Measurements from ENCODE around the gene ZBTB42. TPM values are rescaled to one million over a fixed set of nuclear protein-coding genes. Genes with fewer than 3 reads are reported as not detected.

Gene ZBTB42
- total and polyA plus RNA-seq, 2 of the 13 experiments (the other 11 are each of a cell fraction or from before 2014, with no cell fraction given), result 2.8 to 4.2 TPM

DNA sequence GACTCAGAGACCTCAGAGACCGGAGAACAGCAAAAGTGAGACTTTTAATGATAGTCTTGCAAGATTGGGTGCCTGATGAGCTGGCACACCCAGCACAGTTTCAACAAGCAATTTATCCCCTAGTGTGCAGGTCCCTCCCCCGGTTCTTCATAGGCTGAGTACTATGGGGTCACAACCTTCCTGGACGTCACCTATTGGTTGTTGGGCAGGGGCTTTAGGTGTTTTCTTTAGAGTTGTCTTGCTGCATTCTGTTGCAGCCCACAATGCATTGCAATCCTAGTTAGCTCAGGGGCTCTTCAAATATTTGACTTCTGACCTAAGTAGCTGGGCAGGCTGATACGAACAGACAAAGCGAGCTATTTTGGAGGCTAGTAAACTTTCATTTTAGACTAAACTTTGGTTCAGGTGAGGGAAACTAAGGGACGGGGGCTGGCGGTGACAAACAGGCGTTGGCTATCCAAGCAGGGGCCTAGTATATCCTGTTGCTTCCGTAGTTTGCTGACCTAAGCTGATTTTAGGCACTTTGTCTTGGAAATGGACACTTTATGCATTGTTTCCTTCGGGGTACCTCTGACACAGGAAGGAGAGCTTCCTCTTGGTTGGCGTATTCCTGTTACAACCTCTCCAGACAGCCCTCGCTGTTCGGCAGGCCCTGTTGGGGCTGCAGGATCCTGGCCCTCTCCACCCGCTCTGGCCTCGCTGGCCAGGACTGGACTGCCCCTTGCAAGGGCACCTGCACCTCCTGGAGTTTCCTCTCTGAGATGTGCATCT is 33.9 kb upstream of the ZBTB42 start (continued):
- TF ChIP-seq, protein P1, sequence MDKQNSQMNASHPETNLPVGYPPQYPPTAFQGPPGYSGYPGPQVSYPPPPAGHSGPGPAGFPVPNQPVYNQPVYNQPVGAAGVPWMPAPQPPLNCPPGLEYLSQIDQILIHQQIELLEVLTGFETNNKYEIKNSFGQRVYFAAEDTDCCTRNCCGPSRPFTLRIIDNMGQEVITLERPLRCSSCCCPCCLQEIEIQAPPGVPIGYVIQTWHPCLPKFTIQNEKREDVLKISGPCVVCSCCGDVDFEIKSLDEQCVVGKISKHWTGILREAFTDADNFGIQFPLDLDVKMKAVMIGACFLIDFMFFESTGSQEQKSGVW (CRISPR knock-in tag; IDR thresholded peaks at IDR 0.05; ENCODE audit: borderline replicate concordance), result no peak; the same call in 1 of the 2 replicates
- TF ChIP-seq, protein P2, sequence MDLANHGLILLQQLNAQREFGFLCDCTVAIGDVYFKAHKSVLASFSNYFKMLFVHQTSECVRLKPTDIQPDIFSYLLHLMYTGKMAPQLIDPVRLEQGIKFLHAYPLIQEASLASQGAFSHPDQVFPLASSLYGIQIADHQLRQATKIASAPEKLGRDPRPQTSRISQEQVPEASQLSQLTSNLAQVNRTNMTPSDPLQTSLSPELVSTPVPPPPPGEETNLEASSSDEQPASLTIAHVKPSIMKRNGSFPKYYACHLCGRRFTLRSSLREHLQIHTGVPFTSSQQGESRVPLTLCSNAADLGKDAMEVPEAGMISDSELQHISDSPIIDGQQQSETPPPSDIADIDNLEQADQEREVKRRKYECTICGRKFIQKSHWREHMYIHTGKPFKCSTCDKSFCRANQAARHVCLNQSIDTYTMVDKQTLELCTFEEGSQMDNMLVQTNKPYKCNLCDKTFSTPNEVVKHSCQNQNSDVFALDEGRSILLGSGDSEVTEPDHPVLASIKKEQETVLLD (CRISPR knock-in tag; IDR thresholded peaks at IDR 0.05; ENCODE audit: low read depth), result no peak
- TF ChIP-seq, protein P3, sequence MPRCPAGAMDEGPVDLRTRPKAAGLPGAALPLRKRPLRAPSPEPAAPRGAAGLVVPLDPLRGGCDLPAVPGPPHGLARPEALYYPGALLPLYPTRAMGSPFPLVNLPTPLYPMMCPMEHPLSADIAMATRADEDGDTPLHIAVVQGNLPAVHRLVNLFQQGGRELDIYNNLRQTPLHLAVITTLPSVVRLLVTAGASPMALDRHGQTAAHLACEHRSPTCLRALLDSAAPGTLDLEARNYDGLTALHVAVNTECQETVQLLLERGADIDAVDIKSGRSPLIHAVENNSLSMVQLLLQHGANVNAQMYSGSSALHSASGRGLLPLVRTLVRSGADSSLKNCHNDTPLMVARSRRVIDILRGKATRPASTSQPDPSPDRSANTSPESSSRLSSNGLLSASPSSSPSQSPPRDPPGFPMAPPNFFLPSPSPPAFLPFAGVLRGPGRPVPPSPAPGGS (CRISPR knock-in tag; IDR thresholded peaks at IDR 0.05), result no peak; the same call in 1 of the 2 replicates
- TF ChIP-seq IRF2 (CRISPR knock-in tag; IDR thresholded peaks at IDR 0.05) (peak; percentile 60; the same call in 1 of the 2 replicates), ZNF441 (CRISPR knock-in tag; IDR thresholded peaks at IDR 0.05; ENCODE audit: borderline replicate concordance) (no peak), HNRNPLL (IDR thresholded peaks at IDR 0.05; ENCODE audit: low read depth, low read length, poor library complexity, severe bottlenecking) (no peak), NCOR1 (IDR thresholded peaks at IDR 0.05; ENCODE audit: borderline replicate concordance, low read length) (peak; percentile 17; the same call in 1 of the 2 replicates), THYN1 (CRISPR knock-in tag; IDR thresholded peaks at IDR 0.05; ENCODE audit: borderline replicate concordance, low read depth) (no peak), SNAPC2 (CRISPR knock-in tag; IDR thresholded peaks at IDR 0.05) (peak; percentile 23; the same call in 1 of the 2 replicates), CCAR2 (optimal IDR thresholded peaks at IDR 0.05; ENCODE audit: low read depth, low read length) (no peak), ZSCAN21 (CRISPR knock-in tag; IDR thresholded peaks at IDR 0.05; ENCODE audit: borderline replicate concordance) (no peak), ZNF746 (CRISPR knock-in tag; IDR thresholded peaks at IDR 0.05) (no peak; the same call in 1 of the 2 replicates), POGZ (CRISPR knock-in tag; IDR thresholded peaks at IDR 0.05) (no peak; the same call in 1 of the 2 replicates)
- TF ChIP-seq, protein P4, sequence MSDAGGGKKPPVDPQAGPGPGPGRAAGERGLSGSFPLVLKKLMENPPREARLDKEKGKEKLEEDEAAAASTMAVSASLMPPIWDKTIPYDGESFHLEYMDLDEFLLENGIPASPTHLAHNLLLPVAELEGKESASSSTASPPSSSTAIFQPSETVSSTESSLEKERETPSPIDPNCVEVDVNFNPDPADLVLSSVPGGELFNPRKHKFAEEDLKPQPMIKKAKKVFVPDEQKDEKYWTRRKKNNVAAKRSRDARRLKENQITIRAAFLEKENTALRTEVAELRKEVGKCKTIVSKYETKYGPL (CRISPR knock-in tag; IDR thresholded peaks at IDR 0.05), result no peak
- TF ChIP-seq, protein P5, sequence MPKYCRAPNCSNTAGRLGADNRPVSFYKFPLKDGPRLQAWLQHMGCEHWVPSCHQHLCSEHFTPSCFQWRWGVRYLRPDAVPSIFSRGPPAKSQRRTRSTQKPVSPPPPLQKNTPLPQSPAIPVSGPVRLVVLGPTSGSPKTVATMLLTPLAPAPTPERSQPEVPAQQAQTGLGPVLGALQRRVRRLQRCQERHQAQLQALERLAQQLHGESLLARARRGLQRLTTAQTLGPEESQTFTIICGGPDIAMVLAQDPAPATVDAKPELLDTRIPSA (CRISPR knock-in tag; IDR thresholded peaks at IDR 0.05; ENCODE audit: borderline replicate concordance), result no peak
- TF ChIP-seq, protein P6, sequence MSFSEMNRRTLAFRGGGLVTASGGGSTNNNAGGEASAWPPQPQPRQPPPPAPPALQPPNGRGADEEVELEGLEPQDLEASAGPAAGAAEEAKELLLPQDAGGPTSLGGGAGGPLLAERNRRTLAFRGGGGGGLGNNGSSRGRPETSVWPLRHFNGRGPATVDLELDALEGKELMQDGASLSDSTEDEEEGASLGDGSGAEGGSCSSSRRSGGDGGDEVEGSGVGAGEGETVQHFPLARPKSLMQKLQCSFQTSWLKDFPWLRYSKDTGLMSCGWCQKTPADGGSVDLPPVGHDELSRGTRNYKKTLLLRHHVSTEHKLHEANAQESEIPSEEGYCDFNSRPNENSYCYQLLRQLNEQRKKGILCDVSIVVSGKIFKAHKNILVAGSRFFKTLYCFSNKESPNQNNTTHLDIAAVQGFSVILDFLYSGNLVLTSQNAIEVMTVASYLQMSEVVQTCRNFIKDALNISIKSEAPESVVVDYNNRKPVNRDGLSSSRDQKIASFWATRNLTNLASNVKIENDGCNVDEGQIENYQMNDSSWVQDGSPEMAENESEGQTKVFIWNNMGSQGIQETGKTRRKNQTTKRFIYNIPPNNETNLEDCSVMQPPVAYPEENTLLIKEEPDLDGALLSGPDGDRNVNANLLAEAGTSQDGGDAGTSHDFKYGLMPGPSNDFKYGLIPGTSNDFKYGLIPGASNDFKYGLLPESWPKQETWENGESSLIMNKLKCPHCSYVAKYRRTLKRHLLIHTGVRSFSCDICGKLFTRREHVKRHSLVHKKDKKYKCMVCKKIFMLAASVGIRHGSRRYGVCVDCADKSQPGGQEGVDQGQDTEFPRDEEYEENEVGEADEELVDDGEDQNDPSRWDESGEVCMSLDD (CRISPR knock-in tag; IDR thresholded peaks at IDR 0.05; ENCODE audit: borderline replicate concordance), result no peak; the same call in 1 of the 2 replicates
- TF ChIP-seq, protein P7, sequence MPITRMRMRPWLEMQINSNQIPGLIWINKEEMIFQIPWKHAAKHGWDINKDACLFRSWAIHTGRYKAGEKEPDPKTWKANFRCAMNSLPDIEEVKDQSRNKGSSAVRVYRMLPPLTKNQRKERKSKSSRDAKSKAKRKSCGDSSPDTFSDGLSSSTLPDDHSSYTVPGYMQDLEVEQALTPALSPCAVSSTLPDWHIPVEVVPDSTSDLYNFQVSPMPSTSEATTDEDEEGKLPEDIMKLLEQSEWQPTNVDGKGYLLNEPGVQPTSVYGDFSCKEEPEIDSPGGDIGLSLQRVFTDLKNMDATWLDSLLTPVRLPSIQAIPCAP (CRISPR knock-in tag; IDR thresholded peaks at IDR 0.05; ENCODE audit: low read depth), result no peak
- TF ChIP-seq, protein P8, sequence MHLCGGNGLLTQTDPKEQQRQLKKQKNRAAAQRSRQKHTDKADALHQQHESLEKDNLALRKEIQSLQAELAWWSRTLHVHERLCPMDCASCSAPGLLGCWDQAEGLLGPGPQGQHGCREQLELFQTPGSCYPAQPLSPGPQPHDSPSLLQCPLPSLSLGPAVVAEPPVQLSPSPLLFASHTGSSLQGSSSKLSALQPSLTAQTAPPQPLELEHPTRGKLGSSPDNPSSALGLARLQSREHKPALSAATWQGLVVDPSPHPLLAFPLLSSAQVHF (CRISPR knock-in tag; IDR thresholded peaks at IDR 0.05), result no peak

Measured in HepG2 (cell line).